Femur (tissue), 1 donor: ENCODE measurements around the gene TERT.
"Not testable (repeated sequence)": the region's sequence is repeated elsewhere in the genome, so short reads cannot be mapped to it uniquely, and the experiment has no call there.

Experiments used
- DNase-seq: peaks from one replicate; pipeline ENCODE4 v3.0.0-alpha.2; 2017

Gene TERT

GRCh38 chr5:1277781-1278180, 17.1 kb downstream of the TERT start:
- DNase-seq: no peak

- DNase-seq: no peak
These were observed 17.5 kb downstream of the TERT start for GRCh38 chr5:1277331-1277730.

GRCh38 chr5:1276930-1277329, 17.9 kb downstream of the TERT start:
- no peak for DNase-seq

DNA sequence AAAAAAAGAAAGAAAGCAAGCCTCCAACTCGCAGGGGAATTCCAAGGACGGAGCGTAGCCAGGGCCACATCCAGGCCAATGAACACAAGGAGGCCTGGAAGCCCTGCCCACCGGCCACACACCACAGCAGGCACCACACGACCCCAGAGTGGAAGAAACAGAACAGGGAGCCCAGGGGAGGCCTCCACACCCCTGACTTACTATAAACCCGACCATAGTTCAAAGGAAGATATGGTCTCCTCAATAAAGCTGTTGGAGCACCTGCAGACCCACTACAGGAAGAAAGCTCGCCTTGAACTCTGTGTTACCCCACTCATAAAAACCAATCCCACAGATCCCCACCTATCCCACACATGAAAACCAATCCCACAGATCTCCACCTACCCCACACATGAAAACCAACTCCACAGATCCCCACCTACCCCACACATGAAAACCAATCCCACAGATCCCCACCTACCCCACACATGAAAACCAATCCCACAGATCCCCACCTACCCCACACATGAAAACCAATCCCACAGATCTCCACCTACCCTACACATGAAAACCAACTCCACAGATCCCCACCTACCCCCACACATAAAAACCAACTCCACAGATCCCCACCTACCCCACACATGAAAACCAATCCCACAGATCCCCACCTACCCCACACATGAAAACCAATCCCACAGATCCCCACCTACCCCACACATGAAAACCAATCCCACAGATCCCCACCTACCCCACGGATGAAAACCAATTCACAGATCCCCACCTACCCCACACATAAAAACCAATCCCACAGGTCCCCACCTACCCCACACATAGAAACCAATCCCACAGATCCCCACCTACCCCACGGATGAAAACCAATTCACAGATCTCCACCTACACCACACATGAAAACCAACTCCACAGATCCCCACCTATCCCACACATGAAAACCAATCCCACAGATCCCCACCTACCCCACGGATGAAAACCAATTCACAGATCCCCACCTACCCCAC, 19.2 kb downstream of the TERT start:
- DNase-seq: not testable (repeated sequence)

- DNase-seq: no peak
These were observed 20.4 kb downstream of the TERT start for GRCh38 chr5:1274471-1274870.

GRCh38 chr5:1273745-1274144, 21.1 kb downstream of the TERT start:
- DNase-seq: no peak

DNA sequence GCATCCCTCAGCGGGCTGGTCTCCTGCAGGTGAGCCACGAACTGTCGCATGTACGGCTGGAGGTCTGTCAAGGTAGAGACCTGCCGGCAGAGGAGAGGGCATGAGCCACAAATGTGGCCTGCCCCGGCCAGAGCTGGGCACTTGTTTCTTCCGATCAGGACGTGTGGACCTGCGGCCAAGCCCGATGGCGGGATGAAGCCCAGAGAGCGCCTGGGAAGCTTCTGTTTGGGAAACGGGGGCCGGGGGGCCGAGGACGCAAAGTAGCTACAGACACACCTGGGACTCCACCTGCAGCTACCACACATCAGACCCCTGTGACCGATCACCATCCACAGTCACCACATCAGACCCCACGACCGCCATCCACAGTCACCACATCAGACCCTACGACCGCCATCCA, 22.7 kb downstream of the TERT start:
- DNase-seq: no peak

GRCh38 chr5:1270933-1271914, 23.6 kb downstream of the TERT start:
- no peak for DNase-seq

DNA sequence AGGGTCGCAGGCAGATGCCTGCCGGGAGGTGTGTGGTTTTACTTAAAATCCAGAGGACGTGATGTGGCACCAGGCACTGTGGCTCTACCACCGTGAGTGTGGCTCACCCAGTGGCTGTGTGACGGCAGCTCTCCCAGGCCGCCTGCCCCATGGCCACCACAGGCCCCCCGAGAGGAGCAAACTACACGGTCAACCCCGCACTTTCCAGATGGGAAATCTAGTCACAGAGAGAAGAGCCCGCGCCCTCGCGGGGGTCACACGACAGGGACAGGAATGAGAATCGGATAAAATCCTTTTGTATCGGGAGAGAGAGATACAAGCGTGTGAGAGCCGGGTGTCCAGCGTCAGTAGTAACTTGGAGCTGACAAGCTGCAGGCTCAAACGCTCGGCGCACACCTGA, 24.4 kb downstream of the TERT start:
- no peak for DNase-seq

DNA sequence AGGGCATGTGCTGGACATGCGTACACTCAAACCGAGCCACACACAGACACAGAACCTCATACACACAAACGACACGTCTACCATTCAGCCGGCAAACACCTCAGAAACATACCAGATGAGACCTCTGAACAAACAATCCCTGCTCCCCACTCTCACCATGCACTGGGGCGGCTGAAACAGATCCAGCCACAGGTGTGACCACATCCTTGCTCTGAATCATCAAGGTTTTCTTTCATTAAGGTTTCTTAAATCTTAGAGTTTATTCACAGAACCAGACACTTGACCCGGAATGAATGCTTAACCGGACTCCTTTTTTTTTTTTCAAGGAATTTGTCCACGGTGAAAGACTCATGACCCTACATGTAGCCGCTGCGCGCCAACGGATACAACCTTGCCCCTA, 26.2 kb downstream of the TERT start:
- no peak for DNase-seq

DNA sequence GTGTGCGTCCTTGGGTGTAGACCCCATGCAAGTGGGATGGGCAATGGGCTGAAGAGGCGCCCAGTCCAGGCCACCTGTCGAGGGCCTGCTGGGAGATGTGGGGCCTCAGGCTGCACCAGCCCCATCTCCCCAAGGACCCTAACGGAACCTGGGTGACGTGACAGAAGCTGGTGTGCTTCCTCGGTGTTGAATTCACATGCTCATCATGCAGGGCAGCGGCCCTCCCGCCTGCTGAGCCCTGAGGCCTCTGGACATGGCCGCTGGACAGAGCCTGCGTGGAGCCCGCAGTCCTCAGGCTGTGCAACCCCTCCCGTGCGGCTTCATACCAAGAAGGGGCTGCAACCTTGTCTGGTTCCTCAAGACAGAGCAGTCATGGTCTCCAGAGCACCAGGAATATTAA, 26.8 kb downstream of the TERT start:
- no peak for DNase-seq

DNA sequence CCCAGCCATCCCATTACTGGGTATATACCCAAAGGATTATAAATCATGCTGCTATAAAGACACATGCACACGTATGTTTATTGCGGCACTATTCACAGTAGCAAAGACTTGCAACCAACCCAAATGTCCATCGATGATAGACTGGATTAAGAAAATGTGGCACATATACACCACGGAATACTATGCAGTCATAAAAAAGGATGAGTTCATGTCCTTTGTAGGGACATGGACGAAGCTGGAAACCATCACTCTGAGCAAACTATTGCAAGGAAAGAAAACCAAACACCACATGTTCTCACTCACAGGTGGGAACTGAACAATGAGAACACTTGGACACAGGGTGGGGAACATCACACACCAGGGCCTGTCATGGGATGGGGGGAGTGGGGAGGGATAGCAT, 27.4 kb downstream of the TERT start:
- not testable (repeated sequence) for DNase-seq

GRCh38 chr5:1266791-1267190, 28.1 kb downstream of the TERT start:
- no peak for DNase-seq

GRCh38 chr5:1265461-1266455, 29.1 kb downstream of the TERT start:
- no peak for DNase-seq

GRCh38 chr5:1265026-1265425, 29.8 kb downstream of the TERT start:
- DNase-seq: no peak

DNA sequence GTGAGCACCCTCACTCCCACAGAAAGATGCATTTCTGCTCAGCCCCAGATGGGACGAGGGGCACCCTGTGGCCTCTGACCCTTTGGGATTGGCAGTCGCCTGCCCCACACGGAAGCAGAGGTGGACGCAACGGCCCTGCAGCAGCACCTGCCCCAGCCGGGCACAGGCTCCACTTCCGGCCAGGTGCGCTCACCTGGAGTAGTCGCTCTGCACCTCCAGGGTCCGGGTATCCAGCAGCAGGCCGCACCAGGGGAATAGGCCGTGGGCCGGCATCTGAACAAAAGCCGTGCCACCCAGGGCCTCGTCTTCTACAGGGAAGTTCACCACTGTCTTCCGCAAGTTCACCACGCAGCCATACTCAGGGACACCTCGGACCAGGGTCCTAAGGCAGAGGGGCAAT, 30.7 kb downstream of the TERT start:
- no peak for DNase-seq

DNA sequence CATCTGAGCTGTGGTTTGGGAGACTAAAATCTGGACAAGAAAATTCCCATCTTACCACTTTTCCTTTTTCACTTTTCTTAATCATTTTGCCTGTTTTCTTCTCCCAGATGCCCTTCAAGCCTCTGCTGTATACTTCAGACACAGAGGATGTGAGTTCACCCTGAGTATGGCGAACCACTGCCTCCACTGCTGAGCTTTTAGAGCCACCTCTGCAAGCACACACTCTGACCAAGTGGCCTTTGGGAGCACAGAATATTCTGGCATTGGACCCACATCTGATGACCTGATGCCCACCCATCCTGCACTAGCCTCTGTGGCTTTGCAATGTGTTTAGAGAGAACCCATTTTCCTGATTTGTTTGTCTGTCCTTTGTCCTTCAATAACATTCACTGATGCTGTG, 32.5 kb downstream of the TERT start:
- DNase-seq: no peak

DNA sequence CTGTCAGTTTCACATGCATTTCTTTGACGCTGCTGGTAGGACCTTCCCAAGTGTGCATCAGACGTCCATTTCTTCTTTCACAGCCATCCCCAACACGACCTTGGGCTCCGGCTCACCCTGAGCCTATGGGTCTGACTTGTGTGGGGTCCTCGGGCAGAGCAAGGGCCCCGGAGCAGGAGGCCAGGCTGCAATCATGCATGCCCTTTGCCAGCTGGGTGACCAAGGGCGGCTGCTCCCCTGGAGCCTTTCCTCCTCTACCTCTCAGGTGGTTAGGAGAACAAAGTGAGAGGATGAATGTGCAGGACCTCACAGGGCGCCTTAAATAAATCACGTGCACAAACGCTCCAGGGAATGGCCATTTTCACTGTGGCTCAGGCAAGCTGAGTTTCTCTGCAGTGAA, 33.2 kb downstream of the TERT start:
- DNase-seq: no peak

- DNase-seq: no peak
These were observed 34.9 kb downstream of the TERT start for GRCh38 chr5:1259806-1260480.

GRCh38 chr5:1257841-1258240, 37.0 kb downstream of the TERT start:
- no peak for DNase-seq

DNA sequence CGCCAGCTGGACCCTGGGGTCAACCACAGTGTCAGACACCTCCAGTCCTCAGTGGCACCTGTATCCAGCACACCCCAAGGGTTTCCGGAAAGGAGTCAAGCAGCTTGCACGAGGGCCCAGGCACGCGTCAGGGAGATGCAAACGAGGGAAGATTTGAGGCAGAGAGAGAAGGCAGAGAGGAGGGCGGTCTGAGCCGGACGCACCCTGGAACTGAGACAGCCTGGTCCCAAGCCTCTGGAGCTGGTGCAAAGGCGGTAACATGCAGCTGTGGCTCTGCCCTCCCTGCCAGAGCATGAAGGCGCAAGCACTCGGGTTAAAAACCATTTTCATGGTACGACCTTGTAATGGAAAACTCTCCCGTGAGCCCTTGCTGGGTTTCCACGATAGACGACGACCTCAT, 37.5 kb downstream of the TERT start:
- no peak for DNase-seq

- no peak for DNase-seq
These were observed 38.1 kb downstream of the TERT start for GRCh38 chr5:1256776-1257175.
